Epithelial cell of esophagus (primary cell): ENCODE data around the gene PPM1B.

Experiments
- DNase-seq: peaks from one replicate; pipeline ENCODE4 v3.0.0; 2010; ENCODE audit warnings: low read depth
- H3K4me3 ChIP-seq: 2 replicates; pipeline ENCODE4 v1.5.1; 2011; ENCODE audit warnings: mild to moderate bottlenecking, low read length, control low read depth
- CTCF ChIP-seq: IDR thresholded peaks from 2 replicates; pipeline ENCODE4 v1.5.1; 2011; ENCODE audit warnings: low read depth, mild to moderate bottlenecking, low read length, control low read depth, inconsistent platforms; ENCODE audit not compliant: insufficient read depth; ENCODE audit errors: missing control alignments

The PPM1B gene

GRCh38 chr2:44184106-44184505, 15.4 kb downstream of the PPM1B start:
- no peak for DNase-seq
- TF ChIP-seq CTCF, result no peak
- H3K4me3 ChIP-seq, result no peak overlapping the region

- no peak overlapping the region for H3K4me3 ChIP-seq
- DNase-seq, result no peak
- no peak for TF ChIP-seq CTCF
Observed at GRCh38 chr2:44186810-44187209, 18.1 kb downstream of the PPM1B start.

DNA sequence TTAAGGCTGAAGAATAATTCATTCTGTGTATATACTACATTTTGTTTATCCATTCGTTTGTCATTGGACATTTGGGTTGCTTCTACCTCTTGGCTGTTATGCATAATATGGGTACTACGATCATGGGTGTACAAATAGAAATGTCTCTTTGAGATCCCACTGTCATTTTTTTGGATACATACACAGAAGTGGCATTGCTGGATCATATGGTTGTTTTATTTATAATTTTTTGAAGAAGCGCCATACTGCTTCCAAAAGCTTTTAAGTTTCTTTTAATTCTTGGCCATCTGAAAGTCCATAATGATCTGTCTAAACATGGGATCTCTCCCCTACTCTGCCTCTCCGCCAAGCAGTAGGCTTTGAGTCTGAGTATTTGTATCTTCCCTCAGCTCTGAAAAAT, 18.6 kb downstream of the PPM1B start:
- no peak for TF ChIP-seq CTCF
- DNase-seq, result no peak
- H3K4me3 ChIP-seq, result no peak overlapping the region

GRCh38 chr2:44188696-44189095, 20.0 kb downstream of the PPM1B start:
- no peak for TF ChIP-seq CTCF

GRCh38 chr2:44189104-44189503, 20.4 kb downstream of the PPM1B start:
- no peak for DNase-seq
- no peak overlapping the region for H3K4me3 ChIP-seq
- TF ChIP-seq CTCF, result no peak

More at GRCh38 chr2:44188696-44189095, 20.0 kb downstream of the PPM1B start:
- H3K4me3 ChIP-seq, result no peak overlapping the region
- no peak for DNase-seq

- no peak for DNase-seq
- no peak for TF ChIP-seq CTCF
- no peak overlapping the region for H3K4me3 ChIP-seq
Observed at GRCh38 chr2:44190526-44190925, 21.9 kb downstream of the PPM1B start.

- H3K4me3 ChIP-seq, result no peak overlapping the region
- DNase-seq, result no peak
- TF ChIP-seq CTCF, result no peak
Observed at GRCh38 chr2:44191739-44192138, 23.1 kb downstream of the PPM1B start.
